ENCODE results near the gene ARID5A. TPM values are rescaled to one million over a fixed set of nuclear protein-coding genes. Genes with fewer than 3 reads are reported as not detected.

ARID5A gene
- polyA plus RNA-seq, 1 donor from 2014 or later = not detected

DNA sequence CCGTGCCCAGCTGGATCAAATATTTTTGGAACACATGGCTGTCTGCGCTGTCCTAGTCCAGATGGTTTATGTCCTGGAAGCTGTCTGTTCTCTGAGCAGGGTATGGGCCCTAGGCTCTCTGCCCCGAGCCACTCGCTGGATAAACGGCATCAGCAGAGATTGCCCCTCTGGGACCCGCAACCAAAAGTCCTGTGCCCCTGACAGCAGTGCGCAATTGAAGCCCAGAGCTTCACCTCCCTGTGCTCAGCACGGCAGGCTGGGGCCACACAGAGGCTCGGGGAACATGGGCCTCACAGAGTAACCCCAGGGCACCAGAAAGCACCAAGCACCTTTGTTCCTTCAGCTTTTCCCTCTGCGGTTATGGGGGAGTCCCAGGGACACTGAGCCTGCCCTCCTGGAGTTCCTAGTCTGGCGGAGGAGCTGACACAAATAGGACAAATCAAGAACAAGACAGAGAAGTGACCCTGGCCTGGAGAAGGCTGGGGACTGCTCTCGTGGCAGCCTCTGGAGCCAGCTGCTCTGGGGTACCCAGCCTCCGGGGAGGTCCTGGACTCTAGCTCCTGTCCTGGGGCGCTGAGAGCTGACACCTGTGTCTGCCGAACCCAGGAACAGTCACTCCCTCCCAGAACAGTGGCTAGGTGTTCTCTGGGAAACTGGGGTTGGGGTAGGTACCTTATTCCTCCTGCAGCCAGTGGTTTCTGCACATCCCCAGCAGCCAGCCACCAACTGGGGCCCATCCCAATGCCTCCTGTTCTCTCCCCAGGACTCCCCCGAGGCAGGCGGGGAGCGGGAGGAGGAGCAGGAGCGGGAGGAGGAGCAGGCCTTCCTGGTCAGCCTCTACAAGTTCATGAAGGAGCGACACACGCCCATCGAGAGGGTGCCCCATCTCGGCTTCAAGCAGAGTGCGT is 12.3 kb downstream of the ARID5A start:
- no peaks in the 10 kb centered on the region for H3K36me3 ChIP-seq (ENCODE audit: insufficient read depth, low read length)
- H3K9ac ChIP-seq (ENCODE audit: low read length) = no peak overlapping the region
- no peak overlapping the region for H3K4me2 ChIP-seq (ENCODE audit: low read length)
- H4K20me1 ChIP-seq (ENCODE audit: insufficient read depth) = no peaks in the 10 kb centered on the region
- no peak overlapping the region for H3K4me3 ChIP-seq (ENCODE audit: low read length)
- TF ChIP-seq, protein P1, sequence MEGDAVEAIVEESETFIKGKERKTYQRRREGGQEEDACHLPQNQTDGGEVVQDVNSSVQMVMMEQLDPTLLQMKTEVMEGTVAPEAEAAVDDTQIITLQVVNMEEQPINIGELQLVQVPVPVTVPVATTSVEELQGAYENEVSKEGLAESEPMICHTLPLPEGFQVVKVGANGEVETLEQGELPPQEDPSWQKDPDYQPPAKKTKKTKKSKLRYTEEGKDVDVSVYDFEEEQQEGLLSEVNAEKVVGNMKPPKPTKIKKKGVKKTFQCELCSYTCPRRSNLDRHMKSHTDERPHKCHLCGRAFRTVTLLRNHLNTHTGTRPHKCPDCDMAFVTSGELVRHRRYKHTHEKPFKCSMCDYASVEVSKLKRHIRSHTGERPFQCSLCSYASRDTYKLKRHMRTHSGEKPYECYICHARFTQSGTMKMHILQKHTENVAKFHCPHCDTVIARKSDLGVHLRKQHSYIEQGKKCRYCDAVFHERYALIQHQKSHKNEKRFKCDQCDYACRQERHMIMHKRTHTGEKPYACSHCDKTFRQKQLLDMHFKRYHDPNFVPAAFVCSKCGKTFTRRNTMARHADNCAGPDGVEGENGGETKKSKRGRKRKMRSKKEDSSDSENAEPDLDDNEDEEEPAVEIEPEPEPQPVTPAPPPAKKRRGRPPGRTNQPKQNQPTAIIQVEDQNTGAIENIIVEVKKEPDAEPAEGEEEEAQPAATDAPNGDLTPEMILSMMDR (IDR thresholded peaks at IDR 0.05; ENCODE audit: poor library complexity, severe bottlenecking) = no peak
- TF ChIP-seq EP300 (conservative IDR thresholded peaks at IDR 0.05; ENCODE audit: poor library complexity, severe bottlenecking) = no peak
- H3K9me3 ChIP-seq (ENCODE audit: low read length) = no peaks in the 10 kb centered on the region
- H3K27ac ChIP-seq (ENCODE audit: low read length) = no peak overlapping the region
- no peak overlapping the region for H2AFZ ChIP-seq (ENCODE audit: low read depth, low read length)
- no peaks in the 10 kb centered on the region for H3K27me3 ChIP-seq (ENCODE audit: insufficient read depth, low read depth, low read length)
- H3K9me2 ChIP-seq (ENCODE audit: insufficient read depth, low read length) = no peaks in the 10 kb centered on the region
- no peaks in the 10 kb centered on the region for H3F3A ChIP-seq (ENCODE audit: insufficient read depth, low read length, poor library complexity, severe bottlenecking)
- no peaks in the 10 kb centered on the region for H3K79me2 ChIP-seq (replicated peaks; ENCODE audit: insufficient read depth, low read length)

DNA sequence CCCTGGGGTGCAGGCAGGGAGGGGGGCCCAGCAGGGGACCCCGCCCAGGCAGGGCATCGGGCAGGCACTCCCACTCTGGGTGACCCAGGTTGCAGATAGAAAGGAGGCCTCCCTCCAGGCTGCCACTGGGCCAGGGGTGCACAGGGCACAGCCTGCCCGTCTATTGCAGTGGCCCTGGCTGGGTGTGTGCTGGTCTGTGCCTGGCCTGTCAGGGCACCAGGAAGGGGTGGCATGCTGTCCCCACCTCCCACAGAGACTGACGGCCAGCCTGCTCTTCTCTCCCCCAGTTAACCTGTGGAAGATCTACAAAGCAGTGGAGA is 12.9 kb downstream of the ARID5A start:
- Histone ChIP-seq H3K4me2 (ENCODE audit: low read length) (no peak overlapping the region), H3K79me2 (replicated peaks; ENCODE audit: insufficient read depth, low read length) (no peaks in the 10 kb centered on the region), H3K27me3 (ENCODE audit: insufficient read depth, low read depth, low read length) (no peaks in the 10 kb centered on the region), H3F3A (ENCODE audit: insufficient read depth, low read length, poor library complexity, severe bottlenecking) (no peaks in the 10 kb centered on the region), H3K27ac (ENCODE audit: low read length) (no peak overlapping the region), H3K9me2 (ENCODE audit: insufficient read depth, low read length) (no peaks in the 10 kb centered on the region), H3K36me3 (ENCODE audit: insufficient read depth, low read length) (no peaks in the 10 kb centered on the region), H3K4me3 (ENCODE audit: low read length) (no peak overlapping the region), H2AFZ (ENCODE audit: low read depth, low read length) (no peak overlapping the region), H3K9ac (ENCODE audit: low read length) (no peak overlapping the region), H4K20me1 (ENCODE audit: insufficient read depth) (no peaks in the 10 kb centered on the region), H3K9me3 (ENCODE audit: low read length) (no peaks in the 10 kb centered on the region)
- no peak for TF ChIP-seq SMC3 (conservative IDR thresholded peaks at IDR 0.05; ENCODE audit: poor library complexity)
- TF ChIP-seq, protein P2, sequence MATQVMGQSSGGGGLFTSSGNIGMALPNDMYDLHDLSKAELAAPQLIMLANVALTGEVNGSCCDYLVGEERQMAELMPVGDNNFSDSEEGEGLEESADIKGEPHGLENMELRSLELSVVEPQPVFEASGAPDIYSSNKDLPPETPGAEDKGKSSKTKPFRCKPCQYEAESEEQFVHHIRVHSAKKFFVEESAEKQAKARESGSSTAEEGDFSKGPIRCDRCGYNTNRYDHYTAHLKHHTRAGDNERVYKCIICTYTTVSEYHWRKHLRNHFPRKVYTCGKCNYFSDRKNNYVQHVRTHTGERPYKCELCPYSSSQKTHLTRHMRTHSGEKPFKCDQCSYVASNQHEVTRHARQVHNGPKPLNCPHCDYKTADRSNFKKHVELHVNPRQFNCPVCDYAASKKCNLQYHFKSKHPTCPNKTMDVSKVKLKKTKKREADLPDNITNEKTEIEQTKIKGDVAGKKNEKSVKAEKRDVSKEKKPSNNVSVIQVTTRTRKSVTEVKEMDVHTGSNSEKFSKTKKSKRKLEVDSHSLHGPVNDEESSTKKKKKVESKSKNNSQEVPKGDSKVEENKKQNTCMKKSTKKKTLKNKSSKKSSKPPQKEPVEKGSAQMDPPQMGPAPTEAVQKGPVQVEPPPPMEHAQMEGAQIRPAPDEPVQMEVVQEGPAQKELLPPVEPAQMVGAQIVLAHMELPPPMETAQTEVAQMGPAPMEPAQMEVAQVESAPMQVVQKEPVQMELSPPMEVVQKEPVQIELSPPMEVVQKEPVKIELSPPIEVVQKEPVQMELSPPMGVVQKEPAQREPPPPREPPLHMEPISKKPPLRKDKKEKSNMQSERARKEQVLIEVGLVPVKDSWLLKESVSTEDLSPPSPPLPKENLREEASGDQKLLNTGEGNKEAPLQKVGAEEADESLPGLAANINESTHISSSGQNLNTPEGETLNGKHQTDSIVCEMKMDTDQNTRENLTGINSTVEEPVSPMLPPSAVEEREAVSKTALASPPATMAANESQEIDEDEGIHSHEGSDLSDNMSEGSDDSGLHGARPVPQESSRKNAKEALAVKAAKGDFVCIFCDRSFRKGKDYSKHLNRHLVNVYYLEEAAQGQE (IDR thresholded peaks at IDR 0.05; ENCODE audit: borderline replicate concordance) = no peak
- no peak for TF ChIP-seq MXI1 (conservative IDR thresholded peaks at IDR 0.05; ENCODE audit: poor library complexity, severe bottlenecking)
- TF ChIP-seq, protein P1 (IDR thresholded peaks at IDR 0.05; ENCODE audit: poor library complexity, severe bottlenecking) = no peak
- TF ChIP-seq TAF1 (IDR thresholded peaks at IDR 0.05; ENCODE audit: low read depth) = no peak
- no peak for TF ChIP-seq POLR2AphosphoS5 (IDR thresholded peaks at IDR 0.05)
